Thyroid gland (tissue), 4 donors: ENCODE measurements around the gene TAOK1.

Experiments used
- CTCF ChIP-seq, 6 experiments: fragments of 200-600 bp in 3 of 6; fragments of 450-650 bp in 3 of 6; sonication (generic) in 3 of 6; IDR thresholded peaks; one replicate each; pipeline ENCODE4 v1.5.1; 2016 to 2019; ENCODE audit warnings: antibody characterized with exemption in 6 of 6, mild to moderate bottlenecking in 2 of 6, inconsistent platforms in 1 of 6, moderate library complexity in 1 of 6
- POLR2A ChIP-seq, 2 donors: fragments of 450-650 bp; IDR thresholded peaks; one replicate each; pipeline ENCODE4 v1.6.1; 2017; ENCODE audit warnings: antibody characterized with exemption in 2 of 2, mild to moderate bottlenecking in 2 of 2, moderate library complexity in 1 of 2

- TF ChIP-seq CTCF (IDR thresholded peaks at IDR 0.05) (no peak), POLR2A (IDR thresholded peaks at IDR 0.05) (no peak)
These were observed 30.4 kb upstream of the TAOK1 start for GRCh38 chr17:29359777-29360176.
